ENCODE measurements around the gene HYOU1.

Gene HYOU1

GRCh38 chr11:119012629-119013170, 44.3 kb downstream of the HYOU1 start:
- no CpG with 5 or more reads among the region's 3 CpGs for WGBS, 2 donors (ENCODE audit: extremely low coverage in 2 of 2, insufficient read length in 2 of 2, insufficient replicate concordance in 1 of 2)
- Histone ChIP-seq H2BK120ac (ENCODE audit: low read depth, low read length) (no peak overlapping the region), H4K91ac (ENCODE audit: low read depth, low read length, poor library complexity) (no peak overlapping the region)

GRCh38 chr11:119011476-119012053, 45.4 kb downstream of the HYOU1 start:
- no peak for DNase-seq (ENCODE audit: low spot score)
- Histone ChIP-seq H3K9ac (ENCODE audit: low read depth, low read length, poor library complexity) (no peak overlapping the region), H2BK5ac (ENCODE audit: low read length) (no peak overlapping the region), H2BK15ac (ENCODE audit: low read length) (no peak overlapping the region), H3K4me3 (ENCODE audit: low read length in 2 of 2) (no peak overlapping the region), H4K8ac (ENCODE audit: low read depth, low read length) (no peak overlapping the region), H3K14ac (ENCODE audit: low read length) (no peak overlapping the region), H3K23ac (ENCODE audit: low read depth, low read length, poor library complexity) (no peak overlapping the region), H3K4me1 (ENCODE audit: control insufficient read depth in 2 of 2, insufficient read depth in 1 of 2, low read depth in 1 of 2, low read length in 2 of 2) (peaks cover 0 to under 1% of the 10 kb centered on the region in 2 donors), H3K79me1 (ENCODE audit: low read depth, low read length) (no peaks in the 10 kb centered on the region), H4K91ac (ENCODE audit: low read depth, low read length, poor library complexity) (no peak overlapping the region), H2BK120ac (ENCODE audit: low read depth, low read length) (no peak overlapping the region), H3K27ac (replicated peaks; ENCODE audit: low read length) (no peak overlapping the region), H3K4me2 (ENCODE audit: insufficient read depth, low read length, poor library complexity, severe bottlenecking) (no peak overlapping the region), H3K27me3 (ENCODE audit: control insufficient read depth in 3 of 3, insufficient read depth in 3 of 3, low read depth in 1 of 3, low read length in 3 of 3) (no peaks in the 10 kb centered on the region), H2AK5ac (ENCODE audit: low read depth, low read length) (no peak overlapping the region), H2BK12ac (ENCODE audit: low read length) (no peak overlapping the region), H3K36me3 (replicated peaks in 1 of 2; ENCODE audit: control insufficient read depth in 2 of 2, insufficient read depth in 2 of 2, low read length in 2 of 2) (peaks cover 40 to 83% of the 10 kb centered on the region in 2 donors), H3K9me3 (replicated peaks in 1 of 2; ENCODE audit: control insufficient read depth in 2 of 2, insufficient read depth in 1 of 2, low read depth in 1 of 2, low read length in 2 of 2) (no peaks in the 10 kb centered on the region), H3K4ac (ENCODE audit: low read length) (no peak overlapping the region), H2AFZ (ENCODE audit: low read length) (no peak overlapping the region), H3K18ac (ENCODE audit: low read length) (no peak overlapping the region)
- no CpG with 5 or more reads among the region's 6 CpGs for WGBS, 2 donors (ENCODE audit: extremely low coverage in 2 of 2, insufficient read length in 2 of 2, insufficient replicate concordance in 1 of 2)

More at GRCh38 chr11:119012629-119013170, 44.3 kb downstream of the HYOU1 start:
- Histone ChIP-seq H4K8ac (ENCODE audit: low read depth, low read length) (no peak overlapping the region), H3K4me3 (ENCODE audit: low read length in 2 of 2) (no peak overlapping the region), H2BK5ac (ENCODE audit: low read length) (no peak overlapping the region), H2AFZ (ENCODE audit: low read length) (no peak overlapping the region), H3K4ac (ENCODE audit: low read length) (no peak overlapping the region), H2AK5ac (ENCODE audit: low read depth, low read length) (no peak overlapping the region), H3K27ac (replicated peaks; ENCODE audit: low read length) (no peak overlapping the region), H3K9me3 (replicated peaks in 1 of 2; ENCODE audit: control insufficient read depth in 2 of 2, insufficient read depth in 1 of 2, low read depth in 1 of 2, low read length in 2 of 2) (no peaks in the 10 kb centered on the region), H3K18ac (ENCODE audit: low read length) (no peak overlapping the region), H3K23ac (ENCODE audit: low read depth, low read length, poor library complexity) (no peak overlapping the region), H2BK15ac (ENCODE audit: low read length) (no peak overlapping the region), H3K36me3 (replicated peaks in 1 of 2; ENCODE audit: control insufficient read depth in 2 of 2, insufficient read depth in 2 of 2, low read length in 2 of 2) (peaks cover 35 to 83% of the 10 kb centered on the region in 2 donors), H3K9ac (ENCODE audit: low read depth, low read length, poor library complexity) (no peak overlapping the region), H3K27me3 (ENCODE audit: control insufficient read depth in 3 of 3, insufficient read depth in 3 of 3, low read depth in 1 of 3, low read length in 3 of 3) (no peaks in the 10 kb centered on the region), H3K79me1 (ENCODE audit: low read depth, low read length) (no peaks in the 10 kb centered on the region), H3K4me1 (ENCODE audit: control insufficient read depth in 2 of 2, insufficient read depth in 1 of 2, low read depth in 1 of 2, low read length in 2 of 2) (peaks cover 5% of the 10 kb centered on the region in 2 donors), H3K14ac (ENCODE audit: low read length) (no peak overlapping the region), H3K4me2 (ENCODE audit: insufficient read depth, low read length, poor library complexity, severe bottlenecking) (no peak overlapping the region), H2BK12ac (ENCODE audit: low read length) (no peak overlapping the region)
- DNase-seq (ENCODE audit: low spot score), result no peak

DNA sequence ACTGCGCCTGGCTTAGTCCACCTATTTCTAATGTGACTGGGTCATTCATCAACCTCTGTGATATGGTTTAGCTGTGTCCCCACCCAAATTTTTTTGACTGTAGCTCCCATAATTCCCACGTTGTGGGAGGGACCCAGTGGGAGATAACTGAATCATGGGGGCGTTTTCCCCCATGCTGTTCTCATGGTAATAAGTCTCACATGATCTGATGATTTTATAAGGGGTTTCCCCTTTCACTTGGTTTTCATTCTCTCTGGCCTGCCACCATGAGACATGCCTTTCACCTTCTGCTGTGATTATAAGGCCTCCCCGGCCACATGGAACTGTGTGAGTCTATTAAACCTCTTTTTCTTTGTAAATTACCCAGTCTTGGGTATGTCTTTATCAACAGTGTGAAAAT, 50.3 kb downstream of the HYOU1 start:
- Histone ChIP-seq H3K9ac (ENCODE audit: low read depth, low read length, poor library complexity) (no peak overlapping the region), H3K27ac (replicated peaks; ENCODE audit: low read length) (no peak overlapping the region), H3K14ac (ENCODE audit: low read length) (no peak overlapping the region), H3K4me2 (ENCODE audit: insufficient read depth, low read length, poor library complexity, severe bottlenecking) (no peak overlapping the region), H2BK12ac (ENCODE audit: low read length) (no peak overlapping the region), H3K9me3 (replicated peaks in 1 of 2; ENCODE audit: control insufficient read depth in 2 of 2, insufficient read depth in 1 of 2, low read depth in 1 of 2, low read length in 2 of 2) (no peaks in the 10 kb centered on the region), H3K79me1 (ENCODE audit: low read depth, low read length) (no peaks in the 10 kb centered on the region), H3K4ac (ENCODE audit: low read length) (no peak overlapping the region), H2BK5ac (ENCODE audit: low read length) (no peak overlapping the region), H4K91ac (ENCODE audit: low read depth, low read length, poor library complexity) (no peak overlapping the region), H3K18ac (ENCODE audit: low read length) (no peak overlapping the region), H3K36me3 (replicated peaks in 1 of 2; ENCODE audit: control insufficient read depth in 2 of 2, insufficient read depth in 2 of 2, low read length in 2 of 2) (peaks cover 23 to 70% of the 10 kb centered on the region in 2 donors), H4K8ac (ENCODE audit: low read depth, low read length) (no peak overlapping the region), H3K23ac (ENCODE audit: low read depth, low read length, poor library complexity) (no peak overlapping the region), H2BK120ac (ENCODE audit: low read depth, low read length) (no peak overlapping the region), H2AK5ac (ENCODE audit: low read depth, low read length) (no peak overlapping the region), H2AFZ (ENCODE audit: low read length) (no peak overlapping the region), H3K4me1 (ENCODE audit: control insufficient read depth in 2 of 2, insufficient read depth in 1 of 2, low read depth in 1 of 2, low read length in 2 of 2) (no peaks in the 10 kb centered on the region), H3K27me3 (ENCODE audit: control insufficient read depth in 3 of 3, insufficient read depth in 3 of 3, low read depth in 1 of 3, low read length in 3 of 3) (no peaks in the 10 kb centered on the region), H3K4me3 (ENCODE audit: low read length in 2 of 2) (no peak overlapping the region), H2BK15ac (ENCODE audit: low read length) (no peak overlapping the region)
- DNase-seq (ENCODE audit: low spot score), result no peak
- whole genome bisulfite sequencing, 2 donors (ENCODE audit: extremely low coverage in 2 of 2, insufficient read length in 2 of 2, insufficient replicate concordance in 1 of 2), result no CpG with 5 or more reads among the region's 4 CpGs

GRCh38 chr11:119000906-119001305, 56.1 kb downstream of the HYOU1 start:
- H2AK5ac ChIP-seq (ENCODE audit: low read depth, low read length), result no peak overlapping the region
- H3K4me1 ChIP-seq (ENCODE audit: control insufficient read depth in 2 of 2, insufficient read depth in 1 of 2, low read depth in 1 of 2, low read length in 2 of 2), result peaks cover 10 to 11% of the 10 kb centered on the region in 2 donors
- H3K27me3 ChIP-seq (ENCODE audit: control insufficient read depth in 3 of 3, insufficient read depth in 3 of 3, low read depth in 1 of 3, low read length in 3 of 3), result no peaks in the 10 kb centered on the region
- H3K14ac ChIP-seq (ENCODE audit: low read length), result no peak overlapping the region
- H3K23ac ChIP-seq (ENCODE audit: low read depth, low read length, poor library complexity), result no peak overlapping the region
- H3K36me3 ChIP-seq (replicated peaks in 1 of 2; ENCODE audit: control insufficient read depth in 2 of 2, insufficient read depth in 2 of 2, low read length in 2 of 2), result peaks cover 14 to 55% of the 10 kb centered on the region in 2 donors
- WGBS, 2 donors (ENCODE audit: extremely low coverage in 2 of 2, insufficient read length in 2 of 2, insufficient replicate concordance in 1 of 2), result no CpG with 5 or more reads among the region's 1 CpG
- no peak for DNase-seq (ENCODE audit: low spot score)
- H3K27ac ChIP-seq (replicated peaks; ENCODE audit: low read length), result no peak overlapping the region
- no peak overlapping the region for H2AFZ ChIP-seq (ENCODE audit: low read length)
- no peak overlapping the region for H2BK12ac ChIP-seq (ENCODE audit: low read length)
- no peak overlapping the region for H3K18ac ChIP-seq (ENCODE audit: low read length)
- no peak overlapping the region for H3K9ac ChIP-seq (ENCODE audit: low read depth, low read length, poor library complexity)
- H2BK15ac ChIP-seq (ENCODE audit: low read length), result no peak overlapping the region
- H3K4me2 ChIP-seq (ENCODE audit: insufficient read depth, low read length, poor library complexity, severe bottlenecking), result no peak overlapping the region
- H2BK5ac ChIP-seq (ENCODE audit: low read length), result no peak overlapping the region
- no peak overlapping the region for H4K8ac ChIP-seq (ENCODE audit: low read depth, low read length)
- H3K9me3 ChIP-seq (replicated peaks in 1 of 2; ENCODE audit: control insufficient read depth in 2 of 2, insufficient read depth in 1 of 2, low read depth in 1 of 2, low read length in 2 of 2), result peaks cover 2% of the 10 kb centered on the region in 2 donors
- no peak overlapping the region for H3K4me3 ChIP-seq (ENCODE audit: low read length in 2 of 2)
- no peak overlapping the region for H2BK120ac ChIP-seq (ENCODE audit: low read depth, low read length)
- peaks cover 4% of the 10 kb centered on the region for H3K79me1 ChIP-seq (ENCODE audit: low read depth, low read length)
- no peak overlapping the region for H3K4ac ChIP-seq (ENCODE audit: low read length)
- no peak overlapping the region for H4K91ac ChIP-seq (ENCODE audit: low read depth, low read length, poor library complexity)

Data from neuronal stem cell (in vitro differentiated cells).